LNCaP clone FGC (cell line): Measurements from ENCODE around the gene HNRNPC.

ENCODE experiments used
- DNase-seq: peaks from one replicate; pipeline ENCODE4 v3.0.0-alpha.2; 2011; ENCODE audit warnings: low read depth
- H3K4me3 ChIP-seq: 2 replicates; pipeline ENCODE4 v1.5.1; 2011; ENCODE audit warnings: mild to moderate bottlenecking, low read depth, low read length, control low read depth
- CTCF ChIP-seq: IDR thresholded peaks from 2 replicates; pipeline ENCODE4 v1.5.1; 2012; ENCODE audit warnings: mild to moderate bottlenecking; ENCODE audit not compliant: control insufficient read depth, insufficient read depth; ENCODE audit errors: extremely low read depth

Gene HNRNPC

DNA sequence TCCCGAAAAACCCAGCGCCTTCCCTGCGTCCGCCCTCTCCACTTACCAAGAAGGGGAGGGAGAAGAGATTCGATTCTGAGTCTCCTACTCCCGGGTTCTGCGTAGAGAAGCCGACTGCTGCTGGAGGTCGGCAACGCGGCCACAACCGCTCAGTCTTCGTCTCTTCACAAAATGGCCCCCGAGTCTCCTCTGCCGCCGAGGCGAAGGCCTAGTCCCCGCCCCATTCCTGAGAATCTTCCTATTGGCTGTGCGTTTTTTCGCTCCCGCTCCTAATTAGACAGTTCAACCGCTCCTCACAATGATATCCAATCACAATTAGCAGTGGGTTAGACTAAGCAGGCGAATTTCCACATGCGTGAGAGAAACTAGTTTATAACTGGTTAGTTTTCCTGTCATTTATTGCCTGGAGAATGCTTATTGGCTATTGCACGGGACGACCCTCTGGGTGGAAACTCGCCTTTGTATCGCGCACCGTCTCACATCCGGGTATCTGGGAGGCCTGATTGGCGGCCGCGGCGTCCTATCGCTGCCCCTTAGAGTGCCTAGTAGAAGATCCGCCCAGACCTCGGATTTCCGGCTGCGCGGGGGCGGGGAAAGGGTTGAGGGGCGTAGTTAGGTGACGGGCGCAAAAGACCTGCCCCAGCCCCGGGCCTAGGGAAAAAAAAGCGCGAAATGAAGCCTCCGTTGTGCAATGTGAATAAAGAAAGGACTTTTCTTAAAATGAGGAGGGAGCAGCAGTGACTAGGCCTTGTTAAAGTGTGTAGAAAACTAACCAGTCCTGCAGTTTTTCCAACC, at the start of gene HNRNPC:
Gene HNRNPC (minus strand): TSS at position 191 of the 795 bp plus-strand sequence. CDS start 35,249 bp downstream, outside the sequence.
- TF ChIP-seq CTCF: no peak
- H3K4me3 ChIP-seq: peak within 1 kb of the TSS; percentile 96
- DNase-seq: peak; percentile 100

DNA sequence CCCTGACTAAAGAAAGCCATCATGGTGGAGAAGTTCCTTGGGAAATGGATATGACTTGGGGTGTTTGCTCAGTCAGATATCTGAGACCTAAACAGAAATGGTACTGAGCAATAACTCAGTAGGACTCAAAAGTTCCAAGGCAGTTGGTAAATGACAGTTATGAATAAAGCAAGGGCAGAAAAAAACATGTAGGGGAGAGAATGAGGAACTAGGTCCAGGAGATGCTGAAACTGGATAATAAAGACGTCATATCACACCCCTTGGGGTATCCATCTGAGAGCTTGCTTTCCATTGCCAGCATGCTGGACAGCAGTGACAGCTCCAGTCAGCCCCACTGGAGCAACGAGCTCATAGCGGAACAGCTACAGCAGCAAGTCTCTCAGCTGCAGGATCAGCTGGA, 48.2 kb upstream of the HNRNPC start:
- no peak for DNase-seq
- no peak for TF ChIP-seq CTCF
- no peak overlapping the region for H3K4me3 ChIP-seq

GRCh38 chr14:21313512-21313911, 44.3 kb upstream of the HNRNPC start:
- TF ChIP-seq CTCF: no peak
- DNase-seq: no peak
- H3K4me3 ChIP-seq: no peak overlapping the region

DNA sequence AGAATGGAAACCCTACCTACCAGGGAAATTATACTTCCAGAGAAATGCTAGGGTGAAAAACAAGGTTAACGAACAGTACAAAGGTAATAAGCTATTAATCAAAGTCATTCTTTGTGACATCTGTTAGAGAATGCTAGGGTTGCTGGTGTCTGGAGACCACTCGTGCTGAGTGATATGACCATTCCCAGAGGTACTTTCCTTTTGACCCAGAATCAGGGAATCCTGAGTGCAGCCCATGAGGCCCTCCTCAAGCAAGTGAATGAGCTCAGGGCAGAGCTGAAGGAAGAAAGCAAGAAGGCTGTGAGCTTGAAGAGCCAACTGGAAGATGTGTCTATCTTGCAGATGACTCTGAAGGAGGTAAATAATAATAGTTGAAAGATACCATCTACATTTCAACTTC, 42.4 kb upstream of the HNRNPC start:
- DNase-seq: no peak
- H3K4me3 ChIP-seq: no peak overlapping the region
- TF ChIP-seq CTCF: no peak

GRCh38 chr14:21309956-21310355, 40.7 kb upstream of the HNRNPC start:
- no peak overlapping the region for H3K4me3 ChIP-seq
- no peak for DNase-seq
- no peak for TF ChIP-seq CTCF

GRCh38 chr14:21309238-21309636, 40.0 kb upstream of the HNRNPC start:
- H3K4me3 ChIP-seq: peak overlapping the region; percentile 33; the same call in 1 of the 2 replicates
- DNase-seq: no peak
- no peak for TF ChIP-seq CTCF

DNA sequence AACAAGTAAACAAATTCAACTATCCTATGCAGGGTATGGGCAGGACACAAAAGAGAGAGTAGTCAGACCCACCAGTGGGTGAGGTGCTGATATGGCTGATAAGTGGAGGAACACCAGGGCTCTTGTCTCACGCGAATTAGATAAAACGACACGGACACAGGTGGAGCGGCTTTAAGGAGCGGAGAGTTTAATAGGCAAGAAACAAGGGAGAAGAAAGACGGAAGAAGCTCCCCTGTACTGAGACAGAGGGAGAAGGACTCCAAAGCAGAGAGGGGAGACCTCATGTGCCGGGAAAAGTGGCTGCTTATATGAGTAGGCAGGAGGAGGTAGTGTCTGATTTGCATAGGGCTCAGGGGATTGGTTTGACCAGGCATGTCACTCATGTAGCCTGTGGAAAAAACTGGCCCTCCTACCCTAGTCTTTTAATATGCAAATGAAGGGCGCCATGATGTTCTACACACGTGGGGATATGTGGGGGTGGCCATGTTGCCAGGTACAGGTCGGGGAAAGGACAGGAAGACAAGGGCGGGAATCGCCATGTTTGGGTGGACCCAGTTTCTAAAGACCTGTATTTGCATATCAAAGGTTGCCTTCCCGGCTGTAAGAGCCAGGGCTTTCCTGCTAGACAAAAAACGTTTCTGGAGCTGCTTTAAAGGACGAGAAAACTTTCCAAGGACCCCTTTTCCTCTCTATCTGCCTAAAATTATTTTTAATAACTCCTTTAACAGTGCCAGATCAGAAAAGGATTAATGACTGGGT, 39.4 kb upstream of the HNRNPC start:
- no peak for TF ChIP-seq CTCF
- H3K4me3 ChIP-seq: peak overlapping the region; percentile 57
- peak; percentile 98 for DNase-seq
